H1 (cell line): ENCODE measurements around the gene TMEM44. TPM values are rescaled to one million over a fixed set of nuclear protein-coding genes. Genes with fewer than 3 reads are reported as not detected.
A peak's percentile ranks its signal among the peaks of the same experiment; 100 is the strongest.

Source experiments
- CTCF ChIA-PET: fragments of 300-600 bp; sonication (Branson Sonifier 250); formaldehyde crosslinking; loops from one replicate; lab custom pipeline; 2021; ENCODE audit not compliant: partially characterized antibody; lab: Charles Lee
- POLR2A ChIA-PET: fragments of 300-600 bp; sonication (Branson Sonifier 250); formaldehyde crosslinking; loops from one replicate; lab custom pipeline; 2021; ENCODE audit warnings: inconsistent platforms; ENCODE audit not compliant: partially characterized antibody; lab: Charles Lee
- DNase-seq, 2 experiments: peaks; one replicate each; pipeline versions ENCODE4 v3.0.0 to v3.0.0-alpha.2; 2010 to 2022; ENCODE audit warnings: low spot score in 2 of 2, low read depth in 1 of 2, mixed read lengths in 1 of 2
- FAIRE-seq: peaks from 2 replicates; lab custom pipeline; 2011; peaks lifted over from hg19 to GRCh38; lab: Jason Lieb, UNC
- H2AFZ ChIP-seq: 2 replicates; pipeline ENCODE4 v1.8.1; 2012; ENCODE audit warnings: low read length, inconsistent platforms
- H2AK5ac ChIP-seq: 2 replicates; pipeline ENCODE4 v1.6.1; 2013; ENCODE audit warnings: low read depth, low read length
- H2BK120ac ChIP-seq: replicated peaks from 2 replicates; pipeline ENCODE3; 2013; ENCODE audit warnings: low read depth, low read length, inconsistent platforms
- H2BK12ac ChIP-seq: 2 replicates; pipeline ENCODE4 v1.6.1; 2013; ENCODE audit warnings: low read depth, low read length
- H2BK15ac ChIP-seq: 2 replicates; pipeline ENCODE4 v1.6.1; 2013; ENCODE audit warnings: low read length
- H2BK20ac ChIP-seq: 2 replicates; pipeline ENCODE4 v1.6.1; 2013; ENCODE audit warnings: low read length
- H2BK5ac ChIP-seq: 2 replicates; pipeline ENCODE4 v1.6.1; 2013; ENCODE audit warnings: low read depth, low read length
- H3K14ac ChIP-seq: 2 replicates; pipeline ENCODE4 v1.6.1; 2013; ENCODE audit warnings: inconsistent platforms; ENCODE audit not compliant: insufficient read length
- H3K18ac ChIP-seq: 2 replicates; pipeline ENCODE4 v1.6.1; 2013; ENCODE audit warnings: low read length; ENCODE audit errors: extremely low read depth
- H3K23ac ChIP-seq: 2 replicates; pipeline ENCODE4 v1.6.1; 2013; ENCODE audit warnings: inconsistent platforms; ENCODE audit not compliant: insufficient read length
- H3K23me2 ChIP-seq: 2 replicates; pipeline ENCODE4 v1.6.1; 2013; ENCODE audit warnings: low read depth, low read length
- H3K27ac ChIP-seq: 2 replicates; pipeline ENCODE4 v1.6.1; 2011; ENCODE audit warnings: low read depth, low read length, inconsistent platforms
- H3K27me3 ChIP-seq, 4 experiments: replicated peaks in 1 of 4; 1 replicate in 1 of 4; 2 replicates in 3 of 4; pipeline versions ENCODE4 v1.6.1 to v1.8.1; 2011 to 2013; ENCODE audit warnings: low read length in 3 of 4, mild to moderate bottlenecking in 3 of 4, inconsistent platforms in 2 of 4, mixed read lengths in 2 of 4, moderate library complexity in 1 of 4; ENCODE audit not compliant: control insufficient read depth in 3 of 4, insufficient read depth in 3 of 4; ENCODE audit errors: extremely low read depth in 1 of 4
- H3K36me3 ChIP-seq, 4 experiments: 2 replicates each; pipeline versions ENCODE4 v1.6.1 to v1.8.1; 2011 to 2013; ENCODE audit warnings: mild to moderate bottlenecking in 4 of 4, low read length in 3 of 4, moderate library complexity in 2 of 4, control low read depth in 1 of 4, inconsistent platforms in 1 of 4; ENCODE audit not compliant: insufficient read depth in 4 of 4, control insufficient read depth in 2 of 4
- H3K4ac ChIP-seq: replicated peaks from 2 replicates; pipeline ENCODE3; 2013; ENCODE audit warnings: low read length, low read depth, mixed read lengths, inconsistent platforms; ENCODE audit not compliant: insufficient read length
- H3K4me1 ChIP-seq, 4 experiments: replicated peaks in 1 of 4; 1 replicate in 1 of 4; 2 replicates in 3 of 4; pipeline versions ENCODE4 v1.6.1 to v1.8.1; 2011 to 2013; ENCODE audit warnings: low read length in 3 of 4, inconsistent platforms in 2 of 4, mixed read lengths in 1 of 4; ENCODE audit not compliant: insufficient read depth in 4 of 4, control insufficient read depth in 3 of 4
- H3K4me2 ChIP-seq, 2 experiments: 2 replicates each; pipeline versions ENCODE4 v1.6.1 to v1.8.1; 2011 to 2013; ENCODE audit warnings: low read depth in 2 of 2, low read length in 2 of 2, control low read depth in 1 of 2, inconsistent platforms in 1 of 2, mild to moderate bottlenecking in 1 of 2; ENCODE audit not compliant: insufficient read depth in 1 of 2
- H3K4me3 ChIP-seq, 4 experiments: fragments of 200-600, 300-600 bp in 1 of 4; sonication (generic), shearing (Covaris generic), sonication (Bioruptor Twin) in 1 of 4; 2 replicates each; pipeline versions ENCODE4 v1.5.1 to v1.8.1; 2011 to 2016; ENCODE audit warnings: low read length in 4 of 4, low read depth in 3 of 4, control low read depth in 2 of 4, inconsistent platforms in 2 of 4, mild to moderate bottlenecking in 2 of 4, mixed read lengths in 1 of 4, moderate library complexity in 1 of 4; ENCODE audit not compliant: insufficient read depth in 2 of 4; ENCODE audit errors: extremely low read depth in 1 of 4
- H3K56ac ChIP-seq: replicated peaks from 2 replicates; pipeline ENCODE3; 2013; ENCODE audit warnings: low read depth, mild to moderate bottlenecking, mixed read lengths, low read length, inconsistent platforms; ENCODE audit not compliant: insufficient read length
- H3K79me1 ChIP-seq: 2 replicates; pipeline ENCODE4 v1.6.1; 2013; ENCODE audit warnings: low read depth, low read length, control low read depth
- H3K79me2 ChIP-seq, 2 experiments: 2 replicates each; pipeline versions ENCODE4 v1.6.1 to v1.8.1; 2012 to 2013; ENCODE audit warnings: low read length in 2 of 2, mild to moderate bottlenecking in 2 of 2, inconsistent platforms in 1 of 2; ENCODE audit not compliant: insufficient read depth in 2 of 2, control insufficient read depth in 1 of 2
- H3K9ac ChIP-seq, 4 experiments: replicated peaks in 1 of 4; 1 replicate in 1 of 4; 2 replicates in 3 of 4; pipeline versions ENCODE4 v1.6.1 to v1.8.1; 2011 to 2013; ENCODE audit warnings: low read depth in 3 of 4, low read length in 3 of 4, control low read depth in 2 of 4, mild to moderate bottlenecking in 2 of 4, moderate library complexity in 2 of 4, inconsistent platforms in 1 of 4; ENCODE audit errors: extremely low read depth in 1 of 4
- H3K9me3 ChIP-seq, 2 experiments: 2 replicates each; pipeline versions ENCODE4 v1.6.1 to v1.8.1; 2012 to 2013; ENCODE audit warnings: mild to moderate bottlenecking in 2 of 2, moderate library complexity in 2 of 2, control low read depth in 1 of 2, inconsistent platforms in 1 of 2, low read depth in 1 of 2, low read length in 1 of 2, mixed read lengths in 1 of 2; ENCODE audit not compliant: insufficient read depth in 2 of 2
- H4K20me1 ChIP-seq, 2 experiments: replicated peaks in 1 of 2; 2 replicates each; pipeline versions ENCODE3 to v1.8.1; 2011 to 2013; ENCODE audit warnings: inconsistent platforms in 2 of 2, low read length in 2 of 2, mild to moderate bottlenecking in 1 of 2; ENCODE audit not compliant: insufficient read depth in 2 of 2, control insufficient read depth in 1 of 2
- H4K5ac ChIP-seq: 2 replicates; pipeline ENCODE4 v1.6.1; 2013; ENCODE audit warnings: low read length, low read depth, mixed read lengths, inconsistent platforms; ENCODE audit not compliant: insufficient read length
- H4K8ac ChIP-seq: 2 replicates; pipeline ENCODE4 v1.8.0; 2013; ENCODE audit warnings: mild to moderate bottlenecking, moderate library complexity, low read length, inconsistent platforms; ENCODE audit not compliant: insufficient read depth; ENCODE audit errors: extremely low read depth
- H4K91ac ChIP-seq: replicated peaks from 2 replicates; pipeline ENCODE3; 2013; ENCODE audit warnings: low read length, mixed read lengths, inconsistent platforms; ENCODE audit not compliant: insufficient read length
- MAFK ChIP-seq: IDR thresholded peaks from 2 replicates; pipeline ENCODE4 v1.6.1; 2012; ENCODE audit warnings: low read depth, mild to moderate bottlenecking, improper control_type of control experiment, low read length
- RAD21 ChIP-seq, 2 experiments: IDR thresholded peaks in 1 of 2; conservative IDR thresholded peaks in 1 of 2; 2 replicates each; pipeline ENCODE4 v1.6.1; 2011; ENCODE audit warnings: low read depth in 2 of 2, low read length in 2 of 2, improper control_type of control experiment in 1 of 2, inconsistent platforms in 1 of 2, mild to moderate bottlenecking in 1 of 2, moderate library complexity in 1 of 2
- WGBS, 2 experiments: shearing (Covaris generic) in 1 of 2; methylation state at CpG; one replicate each; pipeline versions ENCODE4 v1.1.6 to v1.1.7; 2013 to 2015; ENCODE audit warnings: low lambda C conversion rate in 2 of 2, mixed read lengths in 2 of 2, inconsistent platforms in 1 of 2, low coverage in 1 of 2, missing lambda C conversion rate in 1 of 2; ENCODE audit not compliant: insufficient replicate concordance in 2 of 2, insufficient coverage in 1 of 2, insufficient read length in 1 of 2; ENCODE audit errors: extremely low coverage in 1 of 2, missing lambda C conversion rate in 1 of 2; 5-methylcytosine and 5-hydroxymethylcytosine counted together
- polyA plus RNA-seq, 7 experiments: library from polyadenylated mRNA; depleted of rRNA in 3 of 7; stranded (reverse) in 5 of 7; unstranded in 2 of 7; fragments of >200 nt in 5 of 7; fragments of 200-250 nt in 2 of 7; gene quantifications; 1 replicate in 5 of 7; 2 replicates in 1 of 7; 4 replicates in 1 of 7; pipeline versions ENCODE4 v1.2.1 to v1.2.3, GENCODE V29; 2011 to 2013; ENCODE audit warnings: missing spikeins in 2 of 7, mixed read lengths in 2 of 7
- total RNA-seq: library from RNA; stranded (reverse); fragmentation: NEBNext Ultra II Directional; extraction: Animal tissue kit (Norgen Biotek cat#: 25700); gene quantifications from 2 replicates; pipeline ENCODE4 v1.2.1, GENCODE V29; 2021

TMEM44 gene
- total and polyA plus RNA-seq, 2 of the 8 experiments (the other 6 are each of a cell fraction or from before 2014, with no cell fraction given), result 14.0 to 16.7 TPM

GRCh38 chr3:194602669-194603171 lies 30.5 kb downstream of the TMEM44 start:
- no peak overlapping the region for H2BK15ac ChIP-seq
- H3K14ac ChIP-seq, result no peak overlapping the region
- TF ChIP-seq MAFK (no peak), RAD21 (IDR thresholded peaks at IDR 0.05 in 1 of 2, conservative IDR thresholded peaks at IDR 0.05 in 1 of 2; ENCODE audit: low read depth in 2 of 2, low read length in 2 of 2) (peak in 1 of 2 experiments; percentile 17; a peak in 1 of 4 replicates)
- H3K79me1 ChIP-seq, result no peaks in the 10 kb centered on the region
- FAIRE-seq (no peak), DNase-seq (no peak)
- H4K5ac ChIP-seq, result no peak overlapping the region
- H2AFZ ChIP-seq, result no peak overlapping the region
- no peak overlapping the region for H3K4me2 ChIP-seq
- WGBS, 2 experiments, result 91% methylated on average over 10 of the region's 10 CpGs; no CpG with 5 or more reads in 1 of the 2 experiments
- no peaks in the 10 kb centered on the region for H3K79me2 ChIP-seq
- no peak overlapping the region for H2BK5ac ChIP-seq
- H3K4ac ChIP-seq, result no peak overlapping the region
- H2AK5ac ChIP-seq, result no peak overlapping the region
- no peaks in the 10 kb centered on the region for H3K27me3 ChIP-seq
- H3K18ac ChIP-seq, result no peak overlapping the region
- H3K27ac ChIP-seq, result no peak overlapping the region
- H3K36me3 ChIP-seq, result no peaks in the 10 kb centered on the region; a peak in 2 of 8 replicates
- H3K9me3 ChIP-seq, result no peaks in the 10 kb centered on the region
- H2BK12ac ChIP-seq, result no peak overlapping the region
- ChIA-PET POLR2A (interaction anchor here (1.5 kb wide), 1 partner anchor 12 kb away, joined by 3 read pairs; no protein-coding TSS in a partner anchor), CTCF (interaction anchor here (1.1 to 1.6 kb wide), 3 partner anchors 8 to 43 kb away, joined by 3 to 6 read pairs (median 5); no protein-coding TSS in a partner anchor)
- no peak overlapping the region for H3K56ac ChIP-seq
- H3K23me2 ChIP-seq, result no peaks in the 10 kb centered on the region
- H3K4me1 ChIP-seq, result no peaks in the 10 kb centered on the region
- no peak overlapping the region for H3K9ac ChIP-seq
- H4K91ac ChIP-seq, result no peak overlapping the region
- H4K20me1 ChIP-seq, result peaks cover 0 to 2% of the 10 kb centered on the region in 2 experiments
- H2BK20ac ChIP-seq, result no peak overlapping the region
- no peak overlapping the region for H4K8ac ChIP-seq
- H2BK120ac ChIP-seq, result no peak overlapping the region
- no peak overlapping the region for H3K23ac ChIP-seq
- no peak overlapping the region for H3K4me3 ChIP-seq
